Psoas muscle (tissue), 8 donors: ENCODE data around the gene UBE2S. TPM values are rescaled to one million over a fixed set of nuclear protein-coding genes. Genes with fewer than 3 reads are reported as not detected.

ENCODE experiments used
- ATAC-seq, 4 donors: fragments of 200-7000 bp; cut with Tn5 transposase; one replicate each; pipeline ENCODE4 v1.9.1; 2020; ENCODE audit warnings: moderate library complexity in 3 of 4, mild to moderate bottlenecking in 2 of 4
- DNase-seq, 2 donors: peaks; one replicate each; pipeline ENCODE4 v3.0.0-alpha.2; 2020
- H3K27ac ChIP-seq: fragments of 200-600 bp; one replicate; pipeline ENCODE4 v1.8.0; 2022
- H3K27me3 ChIP-seq, 3 donors: fragments of 200-600 bp in 1 of 3; one replicate each; pipeline versions ENCODE4 v1.6.1 to v1.8.0; 2013 to 2022; ENCODE audit warnings: low read length in 2 of 3, mild to moderate bottlenecking in 2 of 3, moderate library complexity in 1 of 3; ENCODE audit not compliant: insufficient read depth in 3 of 3
- H3K36me3 ChIP-seq, 2 donors: fragments of 200-600 bp in 1 of 2; one replicate each; pipeline versions ENCODE4 v1.6.1 to v1.8.0; 2013 to 2022; ENCODE audit warnings: low read depth in 1 of 2, mild to moderate bottlenecking in 1 of 2, moderate library complexity in 1 of 2; ENCODE audit not compliant: insufficient read depth in 1 of 2
- H3K4me1 ChIP-seq: fragments of 200-600 bp; one replicate; pipeline ENCODE4 v1.8.0; 2022
- H3K4me3 ChIP-seq: fragments of 200-600 bp; one replicate; pipeline ENCODE4 v1.8.0; 2022; ENCODE audit warnings: mild to moderate bottlenecking
- H3K9me3 ChIP-seq: fragments of 200-600 bp; one replicate; pipeline ENCODE4 v1.8.0; 2022
- CTCF ChIP-seq: fragments of 200-600 bp; IDR thresholded peaks from one replicate; pipeline ENCODE4 v1.8.0; 2022; ENCODE audit warnings: antibody characterized with exemption
- WGBS, 3 donors: extraction: QIAGEN DNeasy Blood & Tissue Kit; methylation state at CpG; one replicate each; pipeline versions ENCODE4 v1.1.6 to v1.1.7; 2013; 5-methylcytosine and 5-hydroxymethylcytosine counted together
- intact Hi-C, 2 donors: fragments of 100-400 bp; cut with DNase I; formaldehyde crosslinking; loops; one replicate each; pipeline versions ENCODE4 v1.11.0 to v1.14.2; 2022
- polyA plus RNA-seq, 3 donors: library from polyadenylated mRNA; stranded (reverse); fragments of 200-250 nt; gene quantifications; one replicate each; pipeline ENCODE4 v1.2.3, GENCODE V29; 2013
- total RNA-seq, 4 donors: library from RNA; stranded (reverse); fragmentation: NEBNext Ultra II Directional in 2 of 4; extraction: Animal tissue kit (Norgen Biotek cat#: 25700) in 2 of 4; gene quantifications; one replicate each; pipeline versions ENCODE4 v1.2.1 to v1.2.4, GENCODE V29; 2021 to 2023
- donor health status: healthy with polysubstance abuse.
- donor health status: DM: no; HTN: no; CAD: no; lungs with moderate emphysema.
- donor health status: Bipolar disorder and iron deficiency.
- donor health status: healthy.
- donor health status: DM: yes; HTN: yes; CAD: no.
- donor health status: DM: no; HTN: no; CAD: no.
- donor health status: DM: no; HTN: no; CAD: no.
- donor health status: DM: yes; HTN: yes; CAD: no.

UBE2S gene
- total and polyA plus RNA-seq, 7 donors = 5.6 to 26.7 (median 17.9) TPM

- intact Hi-C loops = no loop called here
- DNase-seq (no peak), ATAC-seq (no peak)
- Histone ChIP-seq H3K27me3 (peaks cover 3 to 78% (median 46%) of the 10 kb centered on the region in 3 donors), H3K4me1 (no peaks in the 10 kb centered on the region), H3K27ac (no peak overlapping the region), H3K36me3 (no peaks in the 10 kb centered on the region), H3K9me3 (no peaks in the 10 kb centered on the region), H3K4me3 (no peak overlapping the region)
- 28 to 34% (median 31%) methylated on average over 18 of the region's 18 CpGs for WGBS, 3 donors
- TF ChIP-seq CTCF = no peak
These were observed 36.4 kb upstream of the UBE2S start for GRCh38 chr19:55443824-55444480.

DNA sequence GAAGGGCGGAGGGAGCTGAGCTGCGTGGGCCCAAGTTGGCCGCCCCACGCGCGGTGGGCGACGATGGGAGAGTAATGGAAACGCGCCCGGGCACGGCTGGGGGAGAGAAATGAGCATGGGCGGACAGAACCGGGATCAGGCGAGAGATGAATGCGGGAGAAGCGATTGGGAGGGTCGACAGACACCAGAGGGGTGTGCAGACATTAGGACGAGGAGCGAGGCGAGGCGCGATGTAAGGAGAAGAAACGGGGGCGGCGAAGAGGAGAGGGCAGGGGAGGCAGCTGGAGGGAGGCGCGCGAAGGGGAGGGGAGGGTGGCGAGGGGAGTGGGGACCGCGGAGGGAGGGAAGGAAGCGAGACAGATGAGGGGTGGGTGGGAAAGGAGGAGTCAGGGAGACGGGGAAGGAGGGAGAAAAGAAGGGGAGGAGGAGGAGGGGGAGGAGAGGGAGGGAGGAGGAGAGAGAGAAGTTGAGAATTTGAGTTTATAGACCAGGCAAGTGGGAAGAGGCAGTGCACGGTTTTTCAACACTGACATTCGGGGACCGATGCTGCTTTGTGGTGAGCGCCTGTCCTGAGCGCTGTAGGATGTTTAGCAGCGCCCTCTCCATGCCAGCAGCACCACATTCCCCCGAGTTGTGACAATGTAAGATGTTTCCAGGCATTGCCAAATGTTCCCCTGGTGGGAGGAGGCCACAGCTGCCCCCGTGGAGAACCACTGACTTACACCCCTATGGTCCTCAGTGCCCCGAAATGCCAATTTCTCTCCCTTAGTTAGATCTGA lies 35.6 kb upstream of the UBE2S start, which contains the start of gene SHISA7:
SHISA7 (minus strand) TSS at position 256 of the 779 bp plus-strand sequence. CDS start 437 bp downstream, outside the sequence.
- H3K27me3 ChIP-seq = peaks cover 3 to 85% (median 47%) of the 10 kb centered on the region in 3 donors
- no peak for ATAC-seq

DNA sequence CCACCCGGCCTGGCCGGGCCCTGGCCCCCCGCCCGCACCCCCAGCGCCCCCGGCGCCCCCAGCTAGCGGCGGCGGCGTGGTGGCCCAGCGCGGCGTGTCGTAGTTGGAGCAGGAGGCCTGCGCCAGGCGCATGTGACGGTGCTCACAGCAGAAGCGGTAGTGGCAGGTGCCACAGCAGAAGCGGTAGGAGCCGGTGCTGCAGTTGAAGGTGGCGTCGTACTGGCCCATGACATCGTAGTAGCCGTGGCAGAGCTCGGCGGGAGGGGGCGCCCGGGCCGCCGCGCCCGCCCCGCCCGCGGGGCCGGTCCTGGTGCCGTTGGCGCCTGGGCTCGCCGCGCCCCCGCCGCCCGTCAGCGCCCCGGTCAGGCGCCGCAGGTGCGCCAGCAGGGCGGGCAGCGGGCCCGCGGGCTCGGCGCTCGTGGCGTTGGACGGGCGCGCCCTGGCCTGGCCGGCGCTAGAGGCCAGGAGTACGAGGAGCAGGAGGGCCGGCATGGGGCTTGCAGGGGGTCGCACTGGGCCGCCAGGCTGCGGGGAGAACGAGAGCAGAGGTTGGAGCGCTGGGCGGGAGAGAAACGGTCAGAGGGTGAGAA lies 34.9 kb upstream of the UBE2S start:
- ATAC-seq (no peak), DNase-seq (no peak)
- intact Hi-C loops = no loop called here
- Histone ChIP-seq H3K36me3 (no peaks in the 10 kb centered on the region), H3K27ac (no peak overlapping the region), H3K9me3 (no peaks in the 10 kb centered on the region), H3K27me3 (peaks cover 3 to 87% (median 44%) of the 10 kb centered on the region in 3 donors), H3K4me1 (no peaks in the 10 kb centered on the region), H3K4me3 (no peak overlapping the region)
- no peak for TF ChIP-seq CTCF
- 1% methylated on average over 37 to 72 of the region's 72 CpGs for WGBS, 3 donors

More for the DNA sequence above, 35.6 kb upstream of the UBE2S start, which contains the start of gene SHISA7:
- Histone ChIP-seq H3K36me3 (no peaks in the 10 kb centered on the region), H3K27ac (no peak within 1 kb of the TSS), H3K4me3 (no peak within 1 kb of the TSS), H3K9me3 (no peaks in the 10 kb centered on the region), H3K4me1 (no peaks in the 10 kb centered on the region)
- WGBS, 3 donors = 2% methylated on average over 37 to 43 of the region's 43 CpGs
- intact Hi-C loops = no loop called here
- DNase-seq = no peak
- TF ChIP-seq CTCF = no peak

DNA sequence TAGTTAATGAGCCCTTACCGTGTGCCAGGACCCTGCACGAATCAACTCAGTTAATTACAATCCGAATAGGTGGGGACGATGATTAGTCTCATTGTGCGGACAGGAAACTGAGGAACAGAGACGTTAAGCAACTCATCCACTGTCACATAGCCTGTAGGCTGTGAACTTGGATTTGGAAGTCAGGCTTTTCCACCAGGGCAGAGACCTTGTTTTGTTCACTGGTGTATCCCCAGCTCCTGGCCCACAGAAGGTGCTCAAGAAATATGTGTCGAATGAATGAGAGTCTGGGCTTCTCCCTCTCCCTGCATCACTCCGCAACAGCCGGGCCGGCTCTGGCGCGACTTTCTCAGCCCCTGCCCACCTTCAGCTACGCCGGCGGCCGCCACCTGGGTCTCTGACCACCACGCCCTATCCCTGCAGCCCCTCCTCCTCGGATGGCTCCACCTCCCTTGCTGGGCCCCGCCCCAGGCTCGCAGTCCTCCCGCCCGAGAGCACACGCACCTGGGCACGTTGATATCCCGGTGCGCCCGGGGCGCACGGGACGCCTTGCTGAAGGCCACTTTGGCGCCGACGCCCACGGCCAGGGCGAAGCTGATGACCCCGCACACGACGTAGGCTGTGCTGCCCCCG lies 34.2 kb upstream of the UBE2S start:
- Histone ChIP-seq H3K4me1 (no peaks in the 10 kb centered on the region), H3K27me3 (peaks cover 3 to 89% (median 46%) of the 10 kb centered on the region in 3 donors), H3K4me3 (no peak overlapping the region), H3K9me3 (no peaks in the 10 kb centered on the region), H3K27ac (no peak overlapping the region), H3K36me3 (no peaks in the 10 kb centered on the region)
- intact Hi-C loops = no loop called here
- WGBS, 3 donors = 2% methylated on average over 32 to 39 of the region's 39 CpGs
- no peak for TF ChIP-seq CTCF
- no peak for DNase-seq
- no peak for ATAC-seq
